ENCODE results near the gene REG3G.

DNA sequence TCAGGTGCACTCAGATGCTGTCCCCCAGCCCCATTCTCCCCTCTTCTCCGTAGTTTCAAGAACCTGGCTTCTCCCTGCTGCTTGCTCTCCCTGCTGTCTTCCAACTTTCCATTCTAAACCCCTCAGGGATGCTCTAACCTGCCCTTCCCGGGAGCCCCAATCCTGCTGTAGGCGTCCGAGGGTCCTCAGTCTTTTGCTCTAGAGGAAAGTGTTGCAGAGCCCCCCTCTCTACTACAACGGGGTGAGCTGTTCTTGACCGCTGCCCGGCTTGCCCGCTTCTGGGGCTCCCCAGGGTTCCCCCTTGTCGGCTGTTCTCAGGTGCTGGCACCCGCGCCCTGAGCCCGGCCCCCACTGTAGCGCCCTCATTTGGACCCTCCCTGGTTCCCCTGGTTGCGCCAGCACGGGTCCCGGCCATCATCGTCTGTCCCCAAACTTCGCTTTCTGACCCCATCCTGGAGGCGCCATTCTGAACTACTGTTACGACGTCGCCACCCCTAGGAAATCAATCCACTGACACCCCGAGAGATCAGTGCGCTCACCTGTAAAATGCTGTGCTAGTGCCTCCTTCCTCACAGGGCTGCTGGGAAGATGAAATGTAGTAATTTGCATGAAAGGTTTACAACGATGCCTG, 31.9 kb upstream of the REG3G start:
- TF ChIP-seq ISL1 (CRISPR knock-in tag; IDR thresholded peaks at IDR 0.05) = no peak
- no peak for TF ChIP-seq ZFP30 (CRISPR knock-in tag; IDR thresholded peaks at IDR 0.05)
- TF ChIP-seq SNAI2 (CRISPR knock-in tag; IDR thresholded peaks at IDR 0.05) = no peak
- no peak for TF ChIP-seq ARNTL (CRISPR knock-in tag; IDR thresholded peaks at IDR 0.05; ENCODE audit: borderline replicate concordance, low read depth)
- TF ChIP-seq, protein P1, sequence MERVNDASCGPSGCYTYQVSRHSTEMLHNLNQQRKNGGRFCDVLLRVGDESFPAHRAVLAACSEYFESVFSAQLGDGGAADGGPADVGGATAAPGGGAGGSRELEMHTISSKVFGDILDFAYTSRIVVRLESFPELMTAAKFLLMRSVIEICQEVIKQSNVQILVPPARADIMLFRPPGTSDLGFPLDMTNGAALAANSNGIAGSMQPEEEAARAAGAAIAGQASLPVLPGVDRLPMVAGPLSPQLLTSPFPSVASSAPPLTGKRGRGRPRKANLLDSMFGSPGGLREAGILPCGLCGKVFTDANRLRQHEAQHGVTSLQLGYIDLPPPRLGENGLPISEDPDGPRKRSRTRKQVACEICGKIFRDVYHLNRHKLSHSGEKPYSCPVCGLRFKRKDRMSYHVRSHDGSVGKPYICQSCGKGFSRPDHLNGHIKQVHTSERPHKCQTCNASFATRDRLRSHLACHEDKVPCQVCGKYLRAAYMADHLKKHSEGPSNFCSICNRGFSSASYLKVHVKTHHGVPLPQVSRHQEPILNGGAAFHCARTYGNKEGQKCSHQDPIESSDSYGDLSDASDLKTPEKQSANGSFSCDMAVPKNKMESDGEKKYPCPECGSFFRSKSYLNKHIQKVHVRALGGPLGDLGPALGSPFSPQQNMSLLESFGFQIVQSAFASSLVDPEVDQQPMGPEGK (CRISPR knock-in tag; IDR thresholded peaks at IDR 0.05; ENCODE audit: borderline replicate concordance) = no peak
- TF ChIP-seq, protein P2, sequence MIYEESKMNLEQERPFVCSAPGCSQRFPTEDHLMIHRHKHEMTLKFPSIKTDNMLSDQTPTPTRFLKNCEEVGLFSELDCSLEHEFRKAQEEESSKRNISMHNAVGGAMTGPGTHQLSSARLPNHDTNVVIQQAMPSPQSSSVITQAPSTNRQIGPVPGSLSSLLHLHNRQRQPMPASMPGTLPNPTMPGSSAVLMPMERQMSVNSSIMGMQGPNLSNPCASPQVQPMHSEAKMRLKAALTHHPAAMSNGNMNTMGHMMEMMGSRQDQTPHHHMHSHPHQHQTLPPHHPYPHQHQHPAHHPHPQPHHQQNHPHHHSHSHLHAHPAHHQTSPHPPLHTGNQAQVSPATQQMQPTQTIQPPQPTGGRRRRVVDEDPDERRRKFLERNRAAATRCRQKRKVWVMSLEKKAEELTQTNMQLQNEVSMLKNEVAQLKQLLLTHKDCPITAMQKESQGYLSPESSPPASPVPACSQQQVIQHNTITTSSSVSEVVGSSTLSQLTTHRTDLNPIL (CRISPR knock-in tag; IDR thresholded peaks at IDR 0.05; ENCODE audit: low read depth) = no peak
- no peak for TF ChIP-seq ZNF8 (CRISPR knock-in tag; IDR thresholded peaks at IDR 0.05)
- no peak for TF ChIP-seq ZNF565 (CRISPR knock-in tag; conservative IDR thresholded peaks at IDR 0.05; ENCODE audit: low read depth)
- TF ChIP-seq TOX (CRISPR knock-in tag; IDR thresholded peaks at IDR 0.05; ENCODE audit: borderline replicate concordance) = no peak
- TF ChIP-seq PPARA (CRISPR knock-in tag; IDR thresholded peaks at IDR 0.05; ENCODE audit: borderline replicate concordance) = no peak
- TF ChIP-seq ZC3H10 (CRISPR knock-in tag; IDR thresholded peaks at IDR 0.05) = no peak
- TF ChIP-seq RARB (CRISPR knock-in tag; IDR thresholded peaks at IDR 0.05) = no peak
- TF ChIP-seq GLIS3 (CRISPR knock-in tag; IDR thresholded peaks at IDR 0.05) = no peak
